ENCODE results near the gene UBE2I. TPM values are rescaled to one million over a fixed set of nuclear protein-coding genes. Genes with fewer than 3 reads are reported as not detected.

UBE2I gene
- total RNA-seq, 1 donor, result 49.2 TPM

DNA sequence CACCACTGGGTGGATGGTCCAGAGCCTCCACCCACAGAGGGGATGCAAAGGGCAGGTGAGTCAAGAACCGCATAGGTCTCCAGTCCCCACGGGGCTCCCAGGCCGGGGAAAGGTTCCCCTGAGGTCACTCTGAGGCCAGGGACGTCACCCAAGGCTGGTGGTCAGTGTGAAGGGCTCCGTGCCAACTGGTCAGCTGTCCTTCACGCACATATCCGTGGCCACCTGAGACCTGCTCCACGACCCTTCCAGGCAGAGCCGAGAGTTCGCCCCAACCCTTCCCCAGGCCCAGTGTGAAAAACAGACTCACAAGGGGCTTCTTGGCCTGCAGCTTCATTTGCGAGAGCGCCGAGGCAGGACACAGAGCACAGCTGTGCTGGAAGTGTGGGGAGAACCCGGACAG is 39.5 kb downstream of the UBE2I start:
- TF ChIP-seq, protein P1, sequence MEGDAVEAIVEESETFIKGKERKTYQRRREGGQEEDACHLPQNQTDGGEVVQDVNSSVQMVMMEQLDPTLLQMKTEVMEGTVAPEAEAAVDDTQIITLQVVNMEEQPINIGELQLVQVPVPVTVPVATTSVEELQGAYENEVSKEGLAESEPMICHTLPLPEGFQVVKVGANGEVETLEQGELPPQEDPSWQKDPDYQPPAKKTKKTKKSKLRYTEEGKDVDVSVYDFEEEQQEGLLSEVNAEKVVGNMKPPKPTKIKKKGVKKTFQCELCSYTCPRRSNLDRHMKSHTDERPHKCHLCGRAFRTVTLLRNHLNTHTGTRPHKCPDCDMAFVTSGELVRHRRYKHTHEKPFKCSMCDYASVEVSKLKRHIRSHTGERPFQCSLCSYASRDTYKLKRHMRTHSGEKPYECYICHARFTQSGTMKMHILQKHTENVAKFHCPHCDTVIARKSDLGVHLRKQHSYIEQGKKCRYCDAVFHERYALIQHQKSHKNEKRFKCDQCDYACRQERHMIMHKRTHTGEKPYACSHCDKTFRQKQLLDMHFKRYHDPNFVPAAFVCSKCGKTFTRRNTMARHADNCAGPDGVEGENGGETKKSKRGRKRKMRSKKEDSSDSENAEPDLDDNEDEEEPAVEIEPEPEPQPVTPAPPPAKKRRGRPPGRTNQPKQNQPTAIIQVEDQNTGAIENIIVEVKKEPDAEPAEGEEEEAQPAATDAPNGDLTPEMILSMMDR (IDR thresholded peaks at IDR 0.05; ENCODE audit: extremely low read depth, low read depth, low read length), result no peak
- Histone ChIP-seq H2AFZ (ENCODE audit: low read length) (no peak overlapping the region), H3K27me3 (ENCODE audit: insufficient read depth, low read length) (no peaks in the 10 kb centered on the region), H3K4me1 (ENCODE audit: insufficient read depth, low read length) (peaks cover 15% of the 10 kb centered on the region), H3K4me3 (ENCODE audit: insufficient read depth, low read length) (no peak overlapping the region), H3K9me3 (ENCODE audit: low read depth, low read length) (no peaks in the 10 kb centered on the region), H3K4me2 (ENCODE audit: insufficient read depth, low read length) (no peak overlapping the region), H3K79me2 (ENCODE audit: insufficient read depth, low read length) (peaks cover 41% of the 10 kb centered on the region), H3K36me3 (ENCODE audit: insufficient read depth, low read length) (peaks cover 20% of the 10 kb centered on the region), H3K27ac (ENCODE audit: low read depth, low read length) (no peak overlapping the region), H4K20me1 (ENCODE audit: insufficient read depth, low read length) (peaks cover 11% of the 10 kb centered on the region)
- DNase-seq (ENCODE audit: insufficient read length, low spot score, missing footprints), result no peak

DNA sequence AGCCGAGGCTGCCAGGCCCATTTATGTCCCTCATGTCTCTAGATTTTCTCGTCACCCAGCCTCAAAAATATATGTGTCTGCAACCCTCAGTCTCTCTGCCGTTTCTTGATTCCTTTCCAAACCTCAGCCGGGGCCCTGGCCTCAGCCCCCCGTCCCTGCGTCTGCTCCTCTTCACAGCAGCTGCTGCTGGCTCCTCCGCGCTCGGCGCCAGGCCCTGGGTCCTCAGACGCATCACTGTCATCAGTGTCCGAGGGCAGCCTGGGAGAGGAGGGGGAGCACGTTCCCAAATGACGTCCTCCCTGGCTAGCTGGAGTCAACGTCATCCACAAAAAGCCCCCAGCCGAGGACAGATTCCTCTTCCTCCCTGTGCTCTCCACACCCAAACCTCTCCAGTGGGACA is 39.9 kb downstream of the UBE2I start:
- TF ChIP-seq, protein P1 (IDR thresholded peaks at IDR 0.05; ENCODE audit: extremely low read depth, low read depth, low read length), result no peak
- no peak overlapping the region for H2AFZ ChIP-seq (ENCODE audit: low read length)
- H3K36me3 ChIP-seq (ENCODE audit: insufficient read depth, low read length), result peaks cover 20% of the 10 kb centered on the region
- peaks cover 45% of the 10 kb centered on the region for H3K79me2 ChIP-seq (ENCODE audit: insufficient read depth, low read length)
- H3K27me3 ChIP-seq (ENCODE audit: insufficient read depth, low read length), result no peaks in the 10 kb centered on the region
- no peak for DNase-seq (ENCODE audit: insufficient read length, low spot score, missing footprints)
- no peaks in the 10 kb centered on the region for H3K9me3 ChIP-seq (ENCODE audit: low read depth, low read length)
- H3K4me3 ChIP-seq (ENCODE audit: insufficient read depth, low read length), result no peak overlapping the region
- no peak overlapping the region for H3K4me2 ChIP-seq (ENCODE audit: insufficient read depth, low read length)
- peaks cover 11% of the 10 kb centered on the region for H4K20me1 ChIP-seq (ENCODE audit: insufficient read depth, low read length)
- H3K4me1 ChIP-seq (ENCODE audit: insufficient read depth, low read length), result peaks cover 15% of the 10 kb centered on the region
- no peak overlapping the region for H3K27ac ChIP-seq (ENCODE audit: low read depth, low read length)

DNA sequence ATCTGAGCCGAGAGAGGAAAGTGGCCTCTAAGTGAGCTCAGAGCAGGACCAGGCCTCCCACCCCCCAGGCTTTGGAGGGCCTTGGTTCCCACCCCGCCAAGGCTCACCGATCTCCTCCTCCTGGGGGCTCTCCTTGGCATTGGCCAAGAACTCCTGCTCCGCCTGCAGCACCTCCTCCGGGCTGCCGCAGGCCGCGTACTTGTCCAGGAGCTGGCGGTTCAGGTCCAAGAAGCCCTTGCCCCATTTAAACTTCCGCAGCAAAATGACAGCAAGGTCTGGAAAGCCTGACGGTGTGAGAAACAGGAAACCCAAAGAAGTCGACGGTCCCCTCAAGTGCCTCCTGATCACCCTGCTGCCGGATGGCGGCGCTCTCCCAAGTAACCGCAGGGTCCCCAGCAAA is 40.5 kb downstream of the UBE2I start:
- Histone ChIP-seq H3K79me2 (ENCODE audit: insufficient read depth, low read length) (peaks cover 51% of the 10 kb centered on the region), H3K27me3 (ENCODE audit: insufficient read depth, low read length) (no peaks in the 10 kb centered on the region), H2AFZ (ENCODE audit: low read length) (no peak overlapping the region), H3K9me3 (ENCODE audit: low read depth, low read length) (no peaks in the 10 kb centered on the region), H3K4me2 (ENCODE audit: insufficient read depth, low read length) (no peak overlapping the region), H3K4me1 (ENCODE audit: insufficient read depth, low read length) (peaks cover 15% of the 10 kb centered on the region), H3K36me3 (ENCODE audit: insufficient read depth, low read length) (peaks cover 20% of the 10 kb centered on the region), H4K20me1 (ENCODE audit: insufficient read depth, low read length) (peaks cover 11% of the 10 kb centered on the region), H3K27ac (ENCODE audit: low read depth, low read length) (no peak overlapping the region), H3K4me3 (ENCODE audit: insufficient read depth, low read length) (no peak overlapping the region)
- TF ChIP-seq, protein P1 (IDR thresholded peaks at IDR 0.05; ENCODE audit: extremely low read depth, low read depth, low read length), result no peak
- DNase-seq (ENCODE audit: insufficient read length, low spot score, missing footprints), result no peak

DNA sequence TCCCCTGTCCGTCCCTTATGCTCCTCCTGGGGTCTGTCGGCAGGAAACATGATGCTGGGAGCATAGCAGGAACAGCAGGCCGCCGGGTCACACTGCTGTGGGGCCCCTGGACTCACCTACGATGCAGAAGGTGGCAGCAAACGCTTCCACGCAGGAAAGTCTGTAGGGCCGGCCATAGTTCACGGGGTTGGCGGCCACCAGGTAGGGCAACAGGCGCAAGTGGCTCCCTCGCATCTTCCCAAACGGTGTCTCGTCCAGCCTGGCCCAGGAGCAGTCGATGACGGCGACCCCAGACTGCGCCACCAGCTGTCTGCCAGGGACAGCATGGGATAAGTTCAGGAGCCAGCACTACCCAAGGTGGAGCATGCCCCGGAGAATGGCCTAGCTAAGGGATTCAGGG is 41.3 kb downstream of the UBE2I start:
- DNase-seq (ENCODE audit: insufficient read length, low spot score, missing footprints), result no peak
- Histone ChIP-seq H3K4me3 (ENCODE audit: insufficient read depth, low read length) (peak overlapping the region; percentile 97), H4K20me1 (ENCODE audit: insufficient read depth, low read length) (peaks cover 16% of the 10 kb centered on the region), H3K27ac (ENCODE audit: low read depth, low read length) (peak overlapping the region; percentile 45), H3K27me3 (ENCODE audit: insufficient read depth, low read length) (no peaks in the 10 kb centered on the region), H3K4me1 (ENCODE audit: insufficient read depth, low read length) (peaks cover 15% of the 10 kb centered on the region), H3K9me3 (ENCODE audit: low read depth, low read length) (no peaks in the 10 kb centered on the region), H3K4me2 (ENCODE audit: insufficient read depth, low read length) (peak overlapping the region; percentile 99), H3K79me2 (ENCODE audit: insufficient read depth, low read length) (peaks cover 58% of the 10 kb centered on the region), H2AFZ (ENCODE audit: low read length) (no peak overlapping the region), H3K36me3 (ENCODE audit: insufficient read depth, low read length) (peaks cover 20% of the 10 kb centered on the region)
- TF ChIP-seq, protein P1 (IDR thresholded peaks at IDR 0.05; ENCODE audit: extremely low read depth, low read depth, low read length), result no peak
